ENCODE data around the gene NPHP1.
"Not testable (repeated sequence)": the region's sequence is repeated elsewhere in the genome, so short reads cannot be mapped to it uniquely, and the experiment has no call there.

The NPHP1 gene

DNA sequence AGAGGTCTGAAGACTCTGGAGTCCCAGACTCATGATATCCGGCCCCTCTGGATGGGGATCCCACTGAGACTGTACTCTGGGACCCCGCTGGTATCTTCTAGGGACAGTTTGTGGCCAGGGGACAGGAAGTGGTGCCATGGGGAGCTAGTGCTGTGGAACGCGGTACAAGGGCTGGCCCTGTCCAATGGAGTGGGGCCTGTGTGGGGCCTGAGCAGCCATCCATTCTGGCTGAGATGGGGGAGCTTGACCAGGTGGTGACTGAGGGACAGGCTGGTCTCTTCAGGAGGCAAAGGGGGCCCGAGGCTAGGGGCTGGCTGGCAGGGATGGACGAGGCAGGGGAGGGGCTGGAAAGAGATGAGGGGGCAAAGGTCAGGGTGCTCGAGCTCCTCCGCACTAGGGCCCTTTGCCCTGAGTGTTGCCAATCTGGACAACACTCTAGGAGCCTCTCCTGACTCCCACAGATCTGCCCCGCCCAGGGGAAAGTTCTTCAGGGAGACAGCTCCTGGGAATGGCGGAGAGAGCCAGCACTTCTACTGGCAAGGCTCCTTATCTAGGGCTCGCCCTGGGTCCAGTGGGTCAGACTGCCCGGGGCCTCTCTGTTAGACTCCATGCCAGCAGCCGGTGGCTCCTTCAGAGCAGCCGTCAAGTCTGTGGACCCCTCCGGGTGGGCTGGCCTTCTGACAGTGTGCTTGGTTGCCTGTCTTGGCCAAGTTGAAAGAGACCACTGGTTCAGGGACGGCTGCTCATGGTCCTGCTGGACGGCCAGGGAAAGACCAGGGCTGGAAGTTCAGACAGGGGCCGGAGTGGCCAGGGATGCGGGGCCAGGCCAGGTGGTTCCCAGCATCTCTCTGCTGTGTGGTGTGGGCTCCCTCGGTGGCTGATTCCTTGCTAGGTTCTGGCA is 101.5 kb downstream of the NPHP1 start:
- DNase-seq (ENCODE audit: low read depth): no peak

DNA sequence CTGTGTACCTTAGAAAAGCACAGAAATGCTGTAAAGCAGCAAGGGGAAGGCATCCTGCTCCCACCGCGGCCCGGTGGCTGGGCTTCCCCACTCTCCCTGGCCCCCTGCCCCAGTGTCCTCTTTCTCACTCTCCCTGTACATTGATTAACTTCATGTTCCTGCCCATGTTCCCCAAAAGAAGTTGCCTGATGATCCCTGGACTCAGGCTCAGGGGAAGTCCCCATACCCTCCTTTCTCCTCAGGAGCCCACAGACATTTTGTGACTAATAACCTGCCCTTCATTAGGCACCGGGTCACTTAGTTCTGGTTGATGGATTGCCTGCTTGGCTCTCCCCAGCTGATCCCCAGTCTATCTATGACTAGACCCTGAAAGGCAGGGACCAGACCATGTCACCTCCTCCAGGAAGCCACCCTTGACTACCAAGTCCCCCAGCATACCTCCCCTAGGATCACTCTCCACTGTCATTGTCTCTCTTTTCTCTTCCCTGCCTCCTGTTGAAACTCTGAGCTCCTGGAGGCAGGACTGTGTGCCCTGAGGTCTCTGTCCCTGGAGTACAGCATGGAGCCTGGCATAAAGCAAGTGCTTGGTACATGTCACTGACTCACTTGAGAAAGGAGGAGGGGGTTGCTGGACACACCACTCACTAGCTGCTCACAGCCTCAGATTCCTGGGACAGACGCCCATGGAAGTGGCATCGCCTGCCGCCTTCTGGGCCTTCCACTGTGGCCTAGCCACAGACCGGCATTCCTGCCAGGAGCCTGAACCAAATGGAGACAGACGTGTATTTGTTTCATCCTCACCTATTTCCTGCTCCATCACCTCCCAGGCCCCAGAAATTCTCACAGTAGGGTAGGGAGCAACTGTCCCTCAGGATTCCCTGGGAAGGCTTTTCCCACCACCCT is 102.7 kb downstream of the NPHP1 start:
- no peak for DNase-seq (ENCODE audit: low read depth)

DNA sequence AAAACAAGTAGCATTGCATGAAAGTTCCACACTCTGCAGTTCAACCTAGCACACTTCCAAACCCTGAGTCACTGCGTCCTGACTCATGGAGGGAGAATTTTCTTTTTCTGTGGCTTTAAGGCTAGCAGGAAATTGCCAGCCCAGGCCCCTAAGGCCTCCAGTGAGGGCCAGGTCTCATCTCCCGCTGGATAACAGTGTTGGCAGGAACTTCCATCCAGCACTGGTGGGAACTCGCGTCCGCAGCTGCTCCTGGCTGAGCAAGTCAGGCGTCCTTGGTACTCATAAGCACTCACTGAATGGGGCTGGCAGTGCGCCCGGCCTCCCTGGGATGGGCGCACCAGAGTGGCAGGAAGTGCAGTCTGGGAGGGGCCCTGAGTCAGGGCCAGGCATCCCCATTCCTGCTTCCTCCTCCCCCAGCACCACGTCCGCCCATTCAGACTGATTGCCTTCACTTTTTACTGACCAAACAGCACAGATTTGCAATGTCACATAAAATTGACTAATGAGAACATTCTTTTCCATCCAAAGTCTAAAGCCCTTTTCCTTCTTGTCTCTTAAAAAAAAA is 103.5 kb downstream of the NPHP1 start:
- no peak for DNase-seq (ENCODE audit: low read depth)

DNA sequence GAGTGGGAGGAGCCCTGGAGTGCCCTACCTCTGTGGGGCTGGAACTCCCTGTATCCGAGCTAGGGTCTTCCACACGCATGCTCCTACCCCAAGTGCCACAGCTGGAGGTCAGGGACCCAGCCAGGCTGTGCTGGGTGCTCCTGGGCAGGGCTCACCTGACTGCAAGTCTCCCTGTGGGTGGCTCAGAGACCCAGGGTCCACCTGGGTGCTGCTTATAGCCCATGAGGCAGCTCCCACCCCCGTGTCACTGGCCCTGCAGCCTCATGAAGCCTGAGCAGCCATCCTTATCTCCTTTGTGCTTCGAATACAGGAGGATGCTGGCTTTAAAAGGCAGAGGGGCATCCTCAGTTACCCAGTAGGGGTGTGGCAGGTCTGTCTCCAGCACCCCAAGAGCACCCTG is 103.9 kb downstream of the NPHP1 start:
- not testable (repeated sequence) for DNase-seq (ENCODE audit: low read depth)

DNA sequence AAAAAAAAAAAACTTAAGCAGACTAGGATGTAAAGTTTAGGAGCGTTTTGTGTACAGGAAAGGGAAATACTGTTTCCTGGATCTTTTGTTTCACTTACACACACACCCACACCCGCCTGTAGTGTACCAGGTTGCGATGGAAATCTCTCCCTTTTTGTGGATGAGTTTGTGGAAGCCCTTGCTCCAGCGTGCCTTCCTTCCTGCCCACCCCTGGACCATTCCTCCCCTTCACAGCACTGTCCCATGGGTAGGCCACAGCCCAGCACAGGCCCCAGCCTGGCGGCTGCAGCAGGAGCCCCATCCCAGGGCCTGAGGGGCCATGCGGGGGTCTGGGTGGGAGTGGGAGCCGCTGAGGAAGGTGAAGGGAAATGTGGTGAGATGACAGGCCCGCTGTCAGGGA is 104.3 kb downstream of the NPHP1 start:
- DNase-seq (ENCODE audit: low read depth): no peak

DNA sequence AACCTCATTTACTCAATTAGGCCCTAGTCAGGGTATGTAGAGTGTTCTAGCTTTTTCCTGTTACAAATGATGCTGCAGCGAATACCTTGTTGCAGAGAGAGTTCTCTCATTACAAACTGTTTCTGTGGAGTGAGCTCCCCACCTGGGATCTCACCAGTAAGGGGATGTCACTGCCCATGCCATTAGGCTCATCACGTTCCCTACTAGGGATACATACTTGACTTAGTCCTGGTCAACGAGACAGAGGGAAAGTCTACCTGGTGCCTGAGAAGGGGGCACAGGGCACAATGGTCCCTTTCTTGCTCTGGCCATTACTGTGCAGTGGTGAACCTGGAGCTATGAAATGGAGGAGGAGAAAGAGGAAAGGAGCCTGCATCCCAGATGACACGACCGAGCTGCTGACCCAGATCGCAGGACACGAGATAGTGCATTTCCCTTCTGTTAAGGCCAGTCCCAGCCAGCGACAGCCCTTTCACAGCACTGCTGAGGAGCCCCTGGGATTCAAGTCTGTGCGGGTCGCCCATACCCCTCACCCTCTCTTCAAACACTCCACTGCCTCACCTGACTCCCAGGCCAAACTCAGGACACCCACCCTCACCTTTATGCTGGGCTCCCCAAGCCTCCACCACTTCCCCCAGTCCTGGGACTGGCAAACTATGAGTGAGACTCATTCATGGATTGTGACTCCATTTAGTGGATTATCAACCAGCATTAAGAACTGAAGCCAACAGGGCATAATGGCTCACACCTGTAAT is 105.2 kb downstream of the NPHP1 start:
- no peak for DNase-seq (ENCODE audit: low read depth)

DNA sequence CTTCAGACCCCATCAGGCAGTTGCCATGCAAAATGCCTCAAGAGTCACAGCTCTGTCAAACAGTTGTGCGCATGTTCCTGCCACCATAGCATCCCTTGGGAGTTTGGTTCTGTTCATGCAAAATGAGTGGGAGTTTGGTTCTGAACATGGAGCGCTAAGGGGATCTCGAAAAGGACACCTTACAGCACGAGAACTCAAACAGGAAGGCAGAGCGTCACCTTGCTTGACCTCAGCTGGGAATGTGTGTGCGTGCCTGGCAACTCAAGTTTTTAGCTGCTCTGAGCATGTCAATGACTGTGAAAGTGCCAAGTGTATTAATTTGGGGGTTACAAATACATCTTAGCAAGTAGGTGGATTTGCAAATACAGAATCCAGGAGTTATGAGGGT is 105.8 kb downstream of the NPHP1 start:
- no peak for DNase-seq (ENCODE audit: low read depth)

DNA sequence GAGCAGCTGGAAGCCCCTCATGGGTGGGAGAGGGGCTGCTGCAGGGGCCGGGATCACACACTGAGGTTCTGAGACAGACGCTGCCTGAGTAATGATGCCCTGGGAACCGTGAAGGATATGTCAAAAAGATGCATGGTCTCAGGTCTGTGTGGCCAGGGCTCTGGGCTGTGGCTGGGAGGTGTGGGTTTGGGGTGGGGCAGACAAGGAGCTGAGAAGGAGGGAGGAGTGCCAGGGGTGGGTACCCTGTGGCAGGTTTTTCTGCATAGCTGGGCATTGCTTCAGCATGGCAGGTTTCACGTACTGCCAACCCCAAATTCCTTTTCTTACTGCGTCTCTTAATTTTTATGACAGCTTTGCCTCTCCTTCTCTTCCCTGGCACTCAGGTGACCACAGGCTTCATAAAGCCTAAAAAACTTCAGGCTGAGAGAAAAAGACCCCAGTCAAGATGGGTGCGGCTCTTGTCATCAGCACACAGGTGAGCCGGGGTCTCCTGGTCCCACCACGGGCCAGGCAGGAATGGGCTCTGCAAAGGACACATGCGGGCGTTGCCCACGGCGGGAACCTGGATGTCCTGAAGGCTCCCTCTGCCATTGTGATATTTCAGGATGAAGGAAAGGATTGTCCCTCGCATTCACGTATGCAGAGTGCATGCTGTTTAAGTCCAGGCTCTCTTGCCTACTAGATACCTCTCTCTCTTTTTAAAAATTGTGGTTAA is 107.2 kb downstream of the NPHP1 start:
- no peak for DNase-seq (ENCODE audit: low read depth)

DNA sequence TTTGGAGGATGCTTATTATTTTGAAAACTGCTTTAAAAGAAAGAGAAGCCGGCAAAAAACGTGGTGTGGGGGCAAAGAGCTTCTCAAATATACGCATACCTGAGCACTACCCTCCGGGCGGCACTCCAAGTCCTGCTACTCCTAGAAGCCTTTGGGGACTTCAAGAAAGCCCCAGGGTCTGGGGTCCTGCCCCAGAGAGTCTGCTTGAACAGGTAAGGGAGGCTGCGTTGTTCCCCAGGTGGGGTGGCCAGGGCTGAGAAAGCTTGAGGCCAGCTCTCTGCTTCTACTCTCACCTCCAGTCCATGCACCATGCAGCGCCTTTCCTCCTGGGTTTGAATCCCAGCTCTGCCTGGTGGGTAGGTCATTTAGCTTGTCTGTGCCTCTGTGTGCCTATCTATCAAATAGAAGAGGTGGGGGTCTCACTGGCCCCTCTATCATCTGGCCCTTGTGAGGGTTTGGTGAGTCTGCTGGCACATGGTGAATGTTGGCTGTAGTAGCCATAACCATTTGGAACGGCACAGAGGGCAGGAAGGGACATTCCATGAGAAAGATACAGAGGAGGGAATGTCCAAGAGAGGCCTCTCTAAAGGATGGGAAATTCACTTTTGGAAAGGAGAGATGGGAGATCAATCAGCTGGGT is 108.7 kb downstream of the NPHP1 start:
- no peak for DNase-seq (ENCODE audit: low read depth)

DNA sequence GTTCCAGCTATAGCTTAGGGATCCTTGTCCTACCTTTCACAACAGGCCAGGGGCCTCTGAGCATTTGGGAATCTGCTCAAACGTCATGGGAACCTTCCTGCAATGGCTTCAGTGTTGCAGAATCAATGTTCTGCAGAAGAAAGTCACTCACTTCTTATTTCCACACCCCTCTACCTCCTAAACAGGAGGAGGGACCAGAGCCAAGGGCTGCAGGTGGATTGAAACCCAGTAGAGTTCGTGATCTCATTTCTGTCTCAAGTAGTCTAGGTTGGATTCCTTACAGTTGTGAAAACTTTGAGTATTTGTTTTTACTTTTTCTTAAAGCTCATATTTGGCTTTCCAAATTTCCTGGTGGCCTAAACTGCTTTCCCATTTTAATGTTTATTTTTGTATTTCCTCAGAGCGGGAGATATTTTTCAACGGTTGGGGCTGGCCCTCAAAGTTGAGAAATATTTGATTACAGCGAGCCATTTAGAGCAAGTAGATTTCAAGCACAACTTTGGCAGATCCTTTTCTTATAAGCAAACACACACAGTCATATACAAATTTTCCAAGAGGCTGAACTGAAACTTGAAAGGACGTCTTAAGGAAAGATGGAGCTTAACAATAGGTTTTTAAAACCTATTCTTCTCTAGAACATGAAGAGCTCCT is 109.8 kb downstream of the NPHP1 start:
- DNase-seq (ENCODE audit: low read depth): not testable (repeated sequence)

DNA sequence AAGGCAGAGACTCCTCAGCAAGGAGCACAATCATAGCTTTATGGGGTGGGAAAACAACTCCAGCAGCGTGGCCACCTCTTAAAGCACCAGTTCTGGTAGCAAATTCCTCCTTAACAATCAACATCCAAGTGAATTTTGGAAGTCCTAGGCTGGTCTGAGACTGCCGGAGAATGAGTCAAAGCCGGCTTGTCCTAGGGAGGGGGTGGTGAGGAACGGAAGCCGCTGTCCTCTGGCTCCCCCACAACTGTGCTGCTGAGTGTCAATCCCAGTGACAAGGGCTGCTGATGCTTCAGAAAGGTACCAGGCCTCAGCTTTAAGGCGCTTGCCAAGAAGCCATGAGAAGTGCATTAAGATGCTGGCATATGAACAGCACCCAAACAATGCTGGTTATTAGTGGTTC is 110.9 kb downstream of the NPHP1 start:
- DNase-seq (ENCODE audit: low read depth): not testable (repeated sequence)

DNA sequence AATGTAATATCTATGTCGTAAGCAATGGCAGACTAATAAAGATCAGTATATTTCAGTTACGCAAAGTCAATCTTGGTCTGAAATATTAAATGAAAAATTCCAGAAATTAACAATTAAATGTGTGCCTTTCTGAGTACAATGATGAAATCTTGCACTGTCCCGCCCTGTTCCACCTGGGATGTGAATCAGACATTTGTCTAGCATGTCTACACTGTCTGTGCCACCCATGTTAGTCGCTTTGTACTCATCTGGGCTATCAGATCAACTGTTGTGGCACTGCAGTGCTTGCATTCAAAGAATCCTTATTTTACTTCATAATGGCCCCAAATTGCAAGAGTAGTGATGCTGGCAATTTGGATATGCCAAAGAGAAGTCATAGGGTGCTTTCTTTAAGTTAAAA is 114.6 kb downstream of the NPHP1 start:
- not testable (repeated sequence) for DNase-seq (ENCODE audit: low read depth)

DNA sequence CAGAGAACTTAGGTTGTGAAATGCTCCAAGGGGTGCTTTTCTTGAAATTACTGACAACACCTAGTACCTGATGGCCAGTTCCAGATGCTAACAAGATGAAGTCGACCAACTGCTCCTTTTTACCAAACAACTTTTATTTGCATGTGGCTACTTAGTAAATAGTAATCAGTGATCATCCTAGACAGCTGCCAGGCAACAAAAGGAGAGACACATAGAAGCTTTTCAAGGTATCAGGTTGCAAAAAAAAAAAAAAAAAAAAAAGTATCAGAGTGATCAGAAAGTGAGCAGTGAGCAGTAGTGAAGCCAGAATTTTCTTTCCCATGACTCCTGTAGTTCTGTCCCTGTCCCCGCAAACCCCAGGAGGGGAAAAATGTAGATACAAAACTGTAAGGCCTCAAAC is 121.1 kb downstream of the NPHP1 start:
- DNase-seq (ENCODE audit: low read depth): not testable (repeated sequence)

DNA sequence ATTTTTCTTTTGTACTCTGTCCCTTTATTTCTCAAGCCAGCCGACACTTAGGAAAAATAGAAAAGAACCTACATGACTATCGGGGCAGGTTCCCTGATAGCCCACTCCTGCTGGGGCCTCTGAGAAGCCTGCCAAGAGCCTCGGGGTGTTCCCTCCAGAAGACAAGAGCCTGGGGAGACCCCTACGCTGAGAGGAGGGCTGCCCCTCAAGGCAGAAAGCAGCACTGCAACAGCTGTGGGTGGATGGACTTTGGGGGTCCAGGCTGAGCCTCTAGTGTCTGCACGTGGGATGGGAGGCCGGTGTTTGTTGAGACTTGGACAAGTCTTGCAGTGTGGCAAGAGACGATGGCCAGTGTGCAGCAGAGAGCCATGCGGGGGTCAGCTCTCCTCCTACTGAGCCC is 121.7 kb downstream of the NPHP1 start:
- not testable (repeated sequence) for DNase-seq (ENCODE audit: low read depth)

DNA sequence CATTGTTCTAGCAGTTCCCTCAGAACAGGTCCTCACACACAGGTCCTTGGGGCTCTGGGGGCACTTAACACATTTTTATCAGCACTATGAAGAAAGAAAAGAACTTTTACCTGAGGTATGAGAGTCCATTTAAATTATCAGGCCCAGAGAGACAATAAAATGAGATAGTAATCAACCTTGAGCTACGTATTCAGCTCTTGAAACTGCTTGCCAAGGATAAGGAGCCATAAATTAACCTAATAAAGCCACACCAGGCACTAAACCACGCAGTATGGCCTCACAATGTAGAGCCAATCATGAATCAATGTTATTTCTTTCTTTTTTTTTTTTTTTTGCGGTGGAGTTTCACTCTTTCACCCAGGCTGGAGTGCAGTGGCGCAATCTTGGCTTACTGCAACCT is 126.7 kb downstream of the NPHP1 start:
- not testable (repeated sequence) for DNase-seq (ENCODE audit: low read depth)

DNA sequence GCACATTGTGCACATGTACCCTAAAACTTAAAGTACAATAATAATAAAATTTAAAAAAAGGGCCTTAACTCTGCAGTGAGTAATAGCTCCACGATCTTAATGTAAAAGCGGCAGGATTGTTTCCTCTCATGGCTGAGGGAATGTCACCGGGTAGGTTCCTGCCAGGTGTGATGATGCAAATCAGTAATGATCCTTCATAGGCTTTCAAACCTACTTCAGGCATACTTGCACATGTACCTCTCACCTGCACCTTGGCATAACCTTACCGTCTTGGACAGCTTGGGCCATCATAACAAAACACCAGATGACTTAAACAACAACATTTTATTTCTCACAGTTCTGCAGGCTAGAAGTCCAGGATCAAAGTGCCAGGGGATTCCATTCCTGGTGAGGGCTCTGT is 128.9 kb downstream of the NPHP1 start:
- not testable (repeated sequence) for DNase-seq (ENCODE audit: low read depth)

All from T-helper 22 cell (primary cell).